ENCODE measurements around the gene CWF19L2. TPM values are rescaled to one million over a fixed set of nuclear protein-coding genes. Genes with fewer than 3 reads are reported as not detected.

The CWF19L2 gene
- total and polyA plus RNA-seq, 2 of the 8 experiments (the other 6 are each of a cell fraction or from before 2014, with no cell fraction given), result 2.2 to 16.6 TPM

- Histone ChIP-seq H3K4me1 (replicated peaks in 1 of 4; ENCODE audit: control insufficient read depth in 3 of 4, insufficient read depth in 4 of 4, low read length in 3 of 4) (no peaks in the 10 kb centered on the region), H3K4ac (replicated peaks; ENCODE audit: insufficient read length, low read depth, low read length) (no peak overlapping the region), H4K8ac (ENCODE audit: extremely low read depth, insufficient read depth, low read length) (no peak overlapping the region), H2BK120ac (replicated peaks; ENCODE audit: low read depth, low read length) (no peak overlapping the region), H3K4me3 (ENCODE audit: extremely low read depth in 1 of 4, insufficient read depth in 2 of 4, low read depth in 3 of 4, low read length in 4 of 4) (no peak overlapping the region), H3K23me2 (ENCODE audit: low read depth, low read length) (no peaks in the 10 kb centered on the region), H2AFZ (ENCODE audit: low read length) (no peak overlapping the region), H3K27ac (ENCODE audit: low read depth, low read length) (no peak overlapping the region), H3K56ac (replicated peaks; ENCODE audit: insufficient read length, low read depth, low read length) (no peak overlapping the region), H3K4me2 (ENCODE audit: insufficient read depth in 1 of 2, low read depth in 2 of 2, low read length in 2 of 2) (no peak overlapping the region), H3K9me3 (ENCODE audit: insufficient read depth in 2 of 2, low read depth in 1 of 2, low read length in 1 of 2) (peaks cover 5 to 8% of the 10 kb centered on the region in 2 experiments; a peak in 3 of 4 replicates), H4K20me1 (replicated peaks in 1 of 2; ENCODE audit: control insufficient read depth in 1 of 2, insufficient read depth in 2 of 2, low read length in 2 of 2) (no peaks in the 10 kb centered on the region), H3K14ac (ENCODE audit: insufficient read length) (no peak overlapping the region), H3K23ac (ENCODE audit: insufficient read length) (no peak overlapping the region), H3K79me2 (ENCODE audit: control insufficient read depth in 1 of 2, insufficient read depth in 2 of 2, low read length in 2 of 2) (no peaks in the 10 kb centered on the region), H3K27me3 (replicated peaks in 1 of 4; ENCODE audit: control insufficient read depth in 3 of 4, extremely low read depth in 1 of 4, insufficient read depth in 3 of 4, low read length in 3 of 4) (no peaks in the 10 kb centered on the region), H3K36me3 (ENCODE audit: control insufficient read depth in 2 of 4, insufficient read depth in 4 of 4, low read length in 3 of 4) (peaks cover 3 to 36% (median 16%) of the 10 kb centered on the region in 4 experiments; a peak in 6 of 8 replicates), H2BK15ac (ENCODE audit: low read length) (no peak overlapping the region), H4K91ac (replicated peaks; ENCODE audit: insufficient read length, low read length) (no peak overlapping the region), H2AK5ac (ENCODE audit: low read depth, low read length) (no peak overlapping the region), H3K9ac (replicated peaks in 1 of 4; ENCODE audit: extremely low read depth in 1 of 4, low read depth in 3 of 4, low read length in 3 of 4) (no peak overlapping the region), H2BK12ac (ENCODE audit: low read depth, low read length) (no peak overlapping the region), H3K79me1 (ENCODE audit: low read depth, low read length) (no peaks in the 10 kb centered on the region), H2BK5ac (ENCODE audit: low read depth, low read length) (no peak overlapping the region), H4K5ac (ENCODE audit: insufficient read length, low read depth, low read length) (no peak overlapping the region), H2BK20ac (ENCODE audit: low read length) (no peak overlapping the region), H3K18ac (ENCODE audit: extremely low read depth, low read length) (no peak overlapping the region)
- no peak for DNase-seq (ENCODE audit: low read depth in 1 of 2, low spot score in 2 of 2)
- POLR2A ChIA-PET (ENCODE audit: partially characterized antibody), result no interaction called here
- no peak for FAIRE-seq
- TF ChIP-seq HDAC2 (IDR thresholded peaks at IDR 0.05; ENCODE audit: borderline replicate concordance in 1 of 2, low read depth in 2 of 2, low read length in 2 of 2) (no peak), CHD2 (IDR thresholded peaks at IDR 0.05; ENCODE audit: low read length) (no peak), JUND (IDR thresholded peaks at IDR 0.05; ENCODE audit: low read length) (no peak), EP300 (IDR thresholded peaks at IDR 0.05; ENCODE audit: borderline replicate concordance in 1 of 2, low read depth in 2 of 2, low read length in 2 of 2) (no peak), MAX (IDR thresholded peaks at IDR 0.05) (no peak)
- CTCF ChIA-PET (ENCODE audit: partially characterized antibody), result no interaction called here
Measured at GRCh38 chr11:107505647-107506225, 48.1 kb upstream of the CWF19L2 start.
